HG03521 (cell line): ENCODE measurements around the gene CRYL1.

Experiments
- ATAC-seq: cut with Tn5 transposase; IDR thresholded peaks from one replicate; pipeline ENCODE4 v1.9.1; 2021; ENCODE audit warnings: mild to moderate bottlenecking, moderate library complexity; ENCODE audit not compliant: unreplicated experiment

CRYL1 gene

GRCh38 chr13:20428666-20429644 is 96.7 kb downstream of the CRYL1 start:
- ATAC-seq, result no peak

GRCh38 chr13:20426766-20427448 is 98.8 kb downstream of the CRYL1 start:
- ATAC-seq, result no peak

- ATAC-seq, result no peak
Measured at GRCh38 chr13:20425819-20426219, 99.8 kb downstream of the CRYL1 start.

GRCh38 chr13:20424949-20425348 is 100.7 kb downstream of the CRYL1 start:
- no peak for ATAC-seq

- no peak for ATAC-seq
Measured at GRCh38 chr13:20424559-20424852, 101.2 kb downstream of the CRYL1 start.

- no peak for ATAC-seq
Measured at GRCh38 chr13:20422362-20422761, 103.3 kb downstream of the CRYL1 start.

- ATAC-seq, result no peak
Measured at GRCh38 chr13:20420938-20421337, 104.7 kb downstream of the CRYL1 start.

- no peak for ATAC-seq
Measured at GRCh38 chr13:20418953-20419352, 106.7 kb downstream of the CRYL1 start.

- ATAC-seq, result no peak
Measured at GRCh38 chr13:20416223-20416745, 109.4 kb downstream of the CRYL1 start.

- ATAC-seq, result no peak
Measured at GRCh38 chr13:20415694-20416107, 110.0 kb downstream of the CRYL1 start.

- no peak for ATAC-seq
Measured at GRCh38 chr13:20415306-20415679, 110.4 kb downstream of the CRYL1 start.

- no peak for ATAC-seq
Measured at GRCh38 chr13:20414546-20415305, 110.9 kb downstream of the CRYL1 start.

- no peak for ATAC-seq
Measured at GRCh38 chr13:20412691-20413355, 112.8 kb downstream of the CRYL1 start.

- ATAC-seq, result peak; percentile 84
Measured at GRCh38 chr13:20411638-20412342, 113.9 kb downstream of the CRYL1 start.

- no peak for ATAC-seq
Measured at GRCh38 chr13:20410726-20411125, 114.9 kb downstream of the CRYL1 start.

- ATAC-seq, result no peak
Measured at GRCh38 chr13:20408181-20408580, 117.5 kb downstream of the CRYL1 start.

- no peak for ATAC-seq
Measured at GRCh38 chr13:20407759-20408158, 117.9 kb downstream of the CRYL1 start.

- no peak for ATAC-seq
Measured at GRCh38 chr13:20405691-20406090, 120.0 kb downstream of the CRYL1 start.

- ATAC-seq, result no peak
Measured at GRCh38 chr13:20404488-20405222, 121.0 kb downstream of the CRYL1 start.
